GM19463 (cell line): ENCODE data around the gene JHY.
"Not testable (repeated sequence)": the region's sequence is repeated elsewhere in the genome, so short reads cannot be mapped to it uniquely, and the experiment has no call there.

Experiments
- ATAC-seq: cut with Tn5 transposase; IDR thresholded peaks from one replicate; pipeline ENCODE4 v1.9.1; 2021; ENCODE audit warnings: mild to moderate bottlenecking, moderate library complexity; ENCODE audit not compliant: unreplicated experiment

JHY gene

GRCh38 chr11:122882189-122882856 is at the start of gene JHY:
TSS of gene JHY (plus strand) at chr11:122882759. CDS start at chr11:122885850, 3,091 bp downstream.
- no peak for ATAC-seq

- ATAC-seq = no peak
These were observed 48.6 kb upstream of the JHY start for GRCh38 chr11:122833846-122834464.

GRCh38 chr11:122836916-122837315 is 45.6 kb upstream of the JHY start:
- ATAC-seq = no peak

- ATAC-seq = no peak
These were observed 44.8 kb upstream of the JHY start for GRCh38 chr11:122837528-122838346.

- peak; percentile 69 for ATAC-seq
These were observed 39.0 kb upstream of the JHY start for GRCh38 chr11:122843281-122844141.

- ATAC-seq = no peak
These were observed 35.1 kb upstream of the JHY start for GRCh38 chr11:122847466-122847865.

GRCh38 chr11:122848186-122848585 is 34.4 kb upstream of the JHY start:
- no peak for ATAC-seq

- ATAC-seq = no peak
These were observed 32.4 kb upstream of the JHY start for GRCh38 chr11:122850076-122850631.

GRCh38 chr11:122851366-122851966 is 31.1 kb upstream of the JHY start:
- ATAC-seq = no peak

GRCh38 chr11:122852074-122852795 is 30.3 kb upstream of the JHY start:
- no peak for ATAC-seq

GRCh38 chr11:122852796-122853160 is 29.8 kb upstream of the JHY start:
- ATAC-seq = no peak

GRCh38 chr11:122853261-122853660 is 29.3 kb upstream of the JHY start:
- no peak for ATAC-seq

- no peak for ATAC-seq
These were observed 28.6 kb upstream of the JHY start for GRCh38 chr11:122853971-122854446.

GRCh38 chr11:122861631-122862030 is 20.9 kb upstream of the JHY start:
- ATAC-seq = no peak

GRCh38 chr11:122862091-122862490 is 20.5 kb upstream of the JHY start:
- no peak for ATAC-seq

- ATAC-seq = not testable (repeated sequence)
These were observed 19.4 kb upstream of the JHY start for GRCh38 chr11:122863154-122863553.

GRCh38 chr11:122863704-122864326 is 18.7 kb upstream of the JHY start:
- no peak for ATAC-seq

- no peak for ATAC-seq
These were observed 18.0 kb upstream of the JHY start for GRCh38 chr11:122864386-122865115.
